Measurements from ENCODE around the gene MUS81.
"Not testable (repeated sequence)": the region's sequence is repeated elsewhere in the genome, so short reads cannot be mapped to it uniquely, and the experiment has no call there.

The MUS81 gene, protein sequence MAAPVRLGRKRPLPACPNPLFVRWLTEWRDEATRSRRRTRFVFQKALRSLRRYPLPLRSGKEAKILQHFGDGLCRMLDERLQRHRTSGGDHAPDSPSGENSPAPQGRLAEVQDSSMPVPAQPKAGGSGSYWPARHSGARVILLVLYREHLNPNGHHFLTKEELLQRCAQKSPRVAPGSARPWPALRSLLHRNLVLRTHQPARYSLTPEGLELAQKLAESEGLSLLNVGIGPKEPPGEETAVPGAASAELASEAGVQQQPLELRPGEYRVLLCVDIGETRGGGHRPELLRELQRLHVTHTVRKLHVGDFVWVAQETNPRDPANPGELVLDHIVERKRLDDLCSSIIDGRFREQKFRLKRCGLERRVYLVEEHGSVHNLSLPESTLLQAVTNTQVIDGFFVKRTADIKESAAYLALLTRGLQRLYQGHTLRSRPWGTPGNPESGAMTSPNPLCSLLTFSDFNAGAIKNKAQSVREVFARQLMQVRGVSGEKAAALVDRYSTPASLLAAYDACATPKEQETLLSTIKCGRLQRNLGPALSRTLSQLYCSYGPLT

DNA sequence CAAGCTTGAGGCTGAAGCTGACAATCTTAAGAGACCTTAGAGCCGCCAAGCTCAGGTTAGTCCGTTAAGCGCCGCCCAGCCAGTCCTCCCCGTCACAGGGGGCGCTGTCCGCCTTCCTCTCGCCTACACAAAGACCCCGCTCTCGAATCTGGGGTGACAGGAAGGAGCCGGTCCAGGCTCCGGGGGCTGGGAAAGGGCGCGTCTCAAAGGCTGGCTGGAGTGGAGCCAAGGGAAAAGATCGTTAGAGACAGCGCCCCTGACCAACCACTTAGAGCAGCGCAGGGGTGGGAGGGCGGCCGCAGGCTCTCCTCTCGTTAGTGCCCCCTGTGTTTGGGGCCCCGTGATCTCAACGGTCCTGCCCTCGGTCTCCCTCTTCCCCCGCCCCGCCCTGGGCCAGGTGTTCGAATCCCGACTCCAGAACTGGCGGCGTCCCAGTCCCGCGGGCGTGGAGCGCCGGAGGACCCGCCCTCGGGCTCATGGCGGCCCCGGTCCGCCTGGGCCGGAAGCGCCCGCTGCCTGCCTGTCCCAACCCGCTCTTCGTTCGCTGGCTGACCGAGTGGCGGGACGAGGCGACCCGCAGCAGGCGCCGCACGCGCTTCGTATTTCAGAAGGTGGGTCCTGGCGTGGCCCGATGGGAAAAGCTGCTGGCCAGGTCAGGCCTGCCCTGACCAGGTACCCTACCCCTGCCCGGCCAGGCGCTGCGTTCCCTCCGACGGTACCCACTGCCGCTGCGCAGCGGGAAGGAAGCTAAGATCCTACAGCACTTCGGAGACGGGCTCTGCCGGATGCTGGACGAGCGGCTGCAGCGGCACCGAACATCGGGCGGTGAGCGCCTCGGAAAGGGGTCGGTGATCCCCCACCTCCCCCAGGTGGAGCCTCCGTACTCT, at the start of gene MUS81:
Gene MUS81, plus strand, starts transcription at position 156 of the 887 bp plus-strand sequence. Its CDS starts 321 bp downstream, at position 477.
- H3K4me3 ChIP-seq (ENCODE audit: low read depth, low read length), result peak within 1 kb of the TSS; percentile 91

DNA sequence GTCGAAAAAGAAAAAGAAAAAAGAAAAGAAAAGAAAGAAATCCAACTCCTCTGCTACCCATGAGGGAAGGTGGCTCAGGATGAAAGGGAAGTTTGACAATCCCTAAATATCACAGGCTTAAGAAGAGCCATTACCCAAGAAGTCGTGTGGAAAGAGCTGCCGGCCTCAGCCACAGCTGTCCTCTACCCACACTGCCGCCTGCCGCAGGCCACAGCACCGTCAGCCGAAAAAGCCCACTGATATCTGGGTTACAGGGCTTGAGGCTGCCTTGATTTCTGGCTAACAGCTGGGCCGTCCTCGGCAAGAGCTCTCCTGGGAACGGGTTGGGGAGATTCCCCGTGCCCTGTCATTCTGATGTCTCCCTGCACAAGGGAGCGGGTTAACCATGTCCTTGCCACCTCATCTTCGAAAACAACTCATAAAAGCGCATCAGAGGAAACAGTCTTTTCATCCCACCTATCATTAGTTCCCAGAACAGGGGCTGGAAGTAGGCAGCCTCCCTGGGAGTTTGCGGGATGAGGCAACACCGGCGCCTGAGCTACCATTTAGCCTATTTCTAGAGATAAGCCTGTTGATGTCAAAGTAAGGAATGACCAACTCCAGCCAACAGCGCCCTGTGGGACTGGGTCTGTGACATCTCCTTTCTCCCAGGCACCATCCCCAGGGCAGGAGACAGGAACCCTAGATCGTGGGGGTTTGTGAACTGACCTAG, 48.3 kb upstream of the MUS81 start:
- no peak overlapping the region for H3K4me3 ChIP-seq (ENCODE audit: low read depth, low read length)

GRCh38 chr11:65814131-65814985, 45.9 kb upstream of the MUS81 start:
- no peak overlapping the region for H3K4me3 ChIP-seq (ENCODE audit: low read depth, low read length)

GRCh38 chr11:65814986-65815565, 45.2 kb upstream of the MUS81 start:
- no peak overlapping the region for H3K4me3 ChIP-seq (ENCODE audit: low read depth, low read length)

DNA sequence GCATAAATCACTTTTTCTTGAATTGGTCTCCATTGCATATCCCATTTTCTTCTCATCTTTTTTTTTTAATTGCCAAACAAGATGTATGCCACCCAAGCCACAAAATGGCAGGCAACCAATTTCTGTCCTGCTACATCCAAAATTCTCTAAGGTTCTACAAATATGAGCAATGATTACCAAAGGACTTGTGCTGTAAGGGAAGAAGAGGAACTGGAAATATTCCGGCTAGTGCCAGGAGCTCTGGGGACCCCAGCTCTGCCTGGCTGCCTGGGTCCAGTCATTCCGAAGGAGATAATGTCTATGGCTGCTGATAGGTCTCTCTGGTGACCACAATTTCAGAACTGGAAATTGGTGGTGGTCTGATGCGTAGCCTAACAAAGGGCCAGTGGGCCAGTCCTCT, 43.5 kb upstream of the MUS81 start:
- H3K4me3 ChIP-seq (ENCODE audit: low read depth, low read length), result no peak overlapping the region

- H3K4me3 ChIP-seq (ENCODE audit: low read depth, low read length), result peak overlapping the region; percentile 65
Measured at GRCh38 chr11:65817312-65817834, 42.9 kb upstream of the MUS81 start.

- peak overlapping the region; percentile 65 for H3K4me3 ChIP-seq (ENCODE audit: low read depth, low read length)
Measured at GRCh38 chr11:65817835-65818680, 42.2 kb upstream of the MUS81 start.

- H3K4me3 ChIP-seq (ENCODE audit: low read depth, low read length), result no peak overlapping the region
Measured at GRCh38 chr11:65821107-65821506, 39.1 kb upstream of the MUS81 start.

DNA sequence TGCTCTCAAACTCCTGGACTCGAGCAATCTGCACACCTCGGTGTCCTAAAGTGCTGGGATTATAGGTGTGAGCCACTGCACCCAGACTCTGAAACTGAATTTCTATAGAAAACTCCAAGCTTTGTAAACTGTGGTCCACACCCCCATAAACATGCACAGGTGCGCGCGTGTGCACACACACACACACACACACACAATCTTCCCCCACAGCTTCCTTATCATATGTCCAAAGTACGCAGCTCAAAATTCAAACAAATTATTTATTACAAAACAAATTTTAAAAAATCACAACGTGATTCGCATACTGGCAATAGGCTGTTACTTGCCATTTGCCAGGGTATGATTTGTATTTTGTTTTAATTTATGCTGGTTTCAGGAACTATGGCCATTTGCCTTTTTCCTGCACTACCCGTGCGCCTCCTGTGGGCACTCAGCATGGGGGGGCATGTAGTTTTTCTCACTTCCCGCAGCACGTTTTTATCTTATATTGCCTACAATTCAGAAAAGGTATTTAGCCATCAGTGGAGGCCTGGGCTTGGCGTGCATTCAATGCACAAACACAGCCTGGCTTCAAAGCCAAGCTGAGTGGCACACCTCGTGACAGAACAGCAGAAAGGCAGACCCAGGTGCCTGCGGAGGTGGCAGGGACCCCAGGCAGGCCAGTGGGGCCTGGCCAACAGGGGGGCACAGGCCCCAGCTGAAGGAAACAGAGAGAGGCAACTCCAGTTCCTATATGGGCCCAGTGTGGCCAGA, 37.3 kb upstream of the MUS81 start:
- no peak overlapping the region for H3K4me3 ChIP-seq (ENCODE audit: low read depth, low read length)

DNA sequence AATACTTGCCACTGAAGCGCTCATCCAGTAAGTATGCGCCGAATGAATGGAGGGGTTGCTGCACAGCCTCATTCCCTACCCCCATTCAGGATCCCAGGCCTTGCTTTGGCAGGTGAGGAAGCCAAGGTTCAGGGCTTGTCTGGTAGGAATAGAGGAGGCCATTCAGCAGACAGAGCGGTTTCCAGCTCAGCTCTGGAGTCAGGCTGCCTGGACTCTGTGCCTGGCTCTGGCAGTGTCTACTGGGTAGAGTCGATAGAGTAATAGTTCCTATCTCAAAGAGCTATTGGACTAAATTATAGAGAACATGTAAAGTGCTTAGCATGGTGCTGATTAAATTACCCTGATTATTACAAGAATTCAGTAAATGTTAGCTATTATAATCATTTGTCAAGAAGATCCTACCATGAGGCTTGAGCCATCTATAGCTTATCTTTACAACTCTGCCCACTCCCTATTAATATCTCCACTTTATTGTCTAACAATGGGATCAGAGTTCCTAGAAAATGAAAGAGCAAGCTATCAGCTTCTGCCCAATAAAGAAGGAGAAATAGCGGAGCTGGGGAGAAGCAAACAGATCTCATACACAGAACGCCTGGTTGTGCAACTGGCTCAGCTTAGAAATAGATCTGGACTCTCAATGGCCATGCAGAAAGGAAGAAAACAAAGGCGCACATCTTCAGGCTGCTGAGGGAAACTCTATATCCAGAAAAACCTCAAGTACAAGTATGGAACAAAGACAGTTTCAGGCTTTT, 33.1 kb upstream of the MUS81 start:
- H3K4me3 ChIP-seq (ENCODE audit: low read depth, low read length), result no peak overlapping the region

DNA sequence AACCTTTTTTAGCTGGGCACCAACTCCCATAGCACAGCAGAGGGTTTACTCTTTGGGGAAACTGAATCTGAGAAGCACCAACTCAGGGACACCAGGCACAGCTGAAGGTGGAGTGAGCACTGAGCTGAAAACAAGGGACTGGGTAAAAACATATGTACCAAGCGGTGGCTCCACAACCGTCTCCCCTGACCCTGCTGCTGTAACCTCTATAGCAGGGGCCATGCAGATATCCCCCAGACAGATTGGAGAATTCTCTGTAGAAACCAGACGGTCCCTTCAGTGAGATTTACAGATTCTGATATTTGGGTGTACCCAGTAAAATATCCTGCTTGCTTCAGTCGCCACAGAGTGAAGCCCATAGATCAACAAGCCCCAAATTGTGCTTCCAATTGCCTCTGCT, 30.8 kb upstream of the MUS81 start:
- no peak overlapping the region for H3K4me3 ChIP-seq (ENCODE audit: low read depth, low read length)

- not testable (repeated sequence) for H3K4me3 ChIP-seq (ENCODE audit: low read depth, low read length)
Measured at GRCh38 chr11:65832231-65832630, 28.0 kb upstream of the MUS81 start.

DNA sequence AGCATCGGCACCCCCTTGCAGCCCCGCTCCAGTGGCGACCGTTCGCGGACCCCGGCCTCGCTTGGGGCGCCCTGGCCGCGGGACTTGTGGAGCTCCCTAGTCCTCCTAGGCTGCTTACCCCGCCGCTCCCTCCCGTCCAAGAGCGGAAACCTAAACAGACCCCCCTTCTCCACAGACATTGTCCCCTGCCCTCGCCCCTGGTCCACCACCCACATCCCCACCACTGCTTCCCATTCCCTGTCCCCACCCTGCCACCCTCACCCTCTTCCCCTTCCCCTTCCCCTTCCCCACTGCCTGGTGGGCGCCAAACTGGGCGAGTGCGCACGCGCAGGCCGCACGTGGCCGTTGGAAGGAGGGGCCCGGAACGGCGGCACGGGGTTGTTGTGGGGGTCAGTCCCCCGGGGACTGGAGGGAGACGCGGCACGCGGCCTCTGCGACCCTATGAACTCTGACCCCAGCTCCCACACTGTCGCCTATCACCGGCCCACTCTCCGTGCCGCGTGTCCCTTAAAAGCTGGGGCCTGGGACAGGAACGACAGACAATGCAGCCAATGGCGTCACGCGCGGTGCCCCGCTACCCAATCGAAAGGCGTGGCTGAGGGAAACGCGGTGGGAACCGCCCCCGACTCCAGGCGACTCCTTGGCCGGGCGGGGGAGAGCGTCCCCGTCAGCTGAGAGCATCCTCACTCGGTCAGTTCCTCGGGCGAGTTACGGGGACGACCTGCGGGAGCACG, 26.8 kb upstream of the MUS81 start, which contains the start of gene SNX32:
Gene SNX32, plus strand, starts transcription at position 667 of the 734 bp plus-strand sequence. CDS start 103 bp downstream, outside the sequence.
- peak within 1 kb of the TSS; percentile 72 for H3K4me3 ChIP-seq (ENCODE audit: low read depth, low read length)

DNA sequence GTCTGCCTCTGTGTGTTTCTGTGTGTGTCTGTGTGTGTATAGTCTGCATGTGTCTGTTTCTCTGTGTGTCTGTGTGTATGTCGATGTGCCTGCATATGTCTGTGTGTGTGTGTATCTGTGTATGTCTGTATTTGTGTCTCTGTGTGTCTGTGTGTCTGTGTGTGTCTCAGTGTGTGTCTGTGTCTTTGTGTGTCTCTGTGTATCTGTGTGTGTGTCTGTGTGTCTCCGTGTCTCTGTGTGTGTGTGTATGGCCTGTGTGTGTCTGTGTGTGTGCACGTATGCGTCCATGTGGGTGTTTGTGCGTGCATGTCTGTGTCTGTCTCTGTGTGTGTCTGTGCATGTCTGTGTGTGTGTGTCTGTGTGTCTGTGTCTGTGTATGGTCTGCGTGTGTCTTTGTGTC, 26.0 kb upstream of the MUS81 start:
- H3K4me3 ChIP-seq (ENCODE audit: low read depth, low read length), result peak overlapping the region; percentile 72

- H3K4me3 ChIP-seq (ENCODE audit: low read depth, low read length), result no peak overlapping the region
Measured at GRCh38 chr11:65842144-65842543, 18.1 kb upstream of the MUS81 start.

- H3K4me3 ChIP-seq (ENCODE audit: low read depth, low read length), result no peak overlapping the region
Measured at GRCh38 chr11:65843811-65844210, 16.4 kb upstream of the MUS81 start.
